ENCODE data around the gene BACH2. TPM values are rescaled to one million over a fixed set of nuclear protein-coding genes. Genes with fewer than 3 reads are reported as not detected.
"Not testable (repeated sequence)": the region's sequence is repeated elsewhere in the genome, so short reads cannot be mapped to it uniquely, and the experiment has no call there.

BACH2 gene
- total RNA-seq, 1 experiment from 2014 or later: 0.06 TPM

- DNase-seq (ENCODE audit: low read depth): no peak
Measured at GRCh38 chr6:90072501-90072900, 224.1 kb downstream of the BACH2 start.

GRCh38 chr6:90068703-90069523 lies 227.7 kb downstream of the BACH2 start:
- peak; percentile 12 for DNase-seq (ENCODE audit: low read depth)

DNA sequence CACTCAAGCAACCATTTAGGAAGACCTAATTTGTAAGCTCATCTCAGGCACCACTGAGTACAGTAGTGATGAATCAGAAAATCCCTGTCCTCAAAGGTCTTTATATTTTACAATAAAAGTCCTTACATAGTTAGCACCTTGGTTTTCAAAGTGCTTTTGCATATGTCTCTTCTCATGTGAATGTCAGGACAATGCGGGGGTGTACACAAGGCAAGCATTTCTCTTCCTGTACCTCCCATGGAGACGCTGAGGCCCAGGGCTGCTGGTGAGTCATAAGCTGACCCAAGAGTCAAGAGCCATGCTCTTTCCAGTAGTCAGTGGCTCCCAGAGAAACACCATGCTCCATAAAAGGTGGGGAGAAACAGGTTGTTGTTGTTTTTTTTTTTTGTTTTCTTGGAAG lies 228.4 kb downstream of the BACH2 start:
- DNase-seq (ENCODE audit: low read depth): peak; percentile 66

GRCh38 chr6:90066697-90067096 lies 229.9 kb downstream of the BACH2 start:
- no peak for DNase-seq (ENCODE audit: low read depth)

DNA sequence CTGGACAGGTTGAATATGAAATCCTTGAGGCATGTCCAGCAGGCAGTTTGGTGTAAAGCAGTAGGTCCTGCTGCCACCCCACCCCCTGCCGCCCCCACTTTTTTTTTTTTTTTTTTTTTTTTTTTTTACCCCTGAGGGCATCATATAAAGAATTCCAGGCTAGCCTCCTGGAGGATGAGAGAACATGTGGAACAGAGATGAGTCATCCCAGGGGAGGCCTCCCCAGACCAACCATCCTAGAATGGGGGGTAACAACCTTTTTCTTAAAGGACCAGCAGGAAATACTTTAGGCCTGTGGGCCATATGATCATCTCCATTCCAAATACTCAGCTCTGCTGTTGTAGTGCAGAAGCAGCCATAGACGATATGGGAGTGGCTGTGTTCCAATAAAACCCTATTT lies 231.5 kb downstream of the BACH2 start:
- no peak for DNase-seq (ENCODE audit: low read depth)

- no peak for DNase-seq (ENCODE audit: low read depth)
Measured at GRCh38 chr6:90062667-90063066, 234.0 kb downstream of the BACH2 start.

DNA sequence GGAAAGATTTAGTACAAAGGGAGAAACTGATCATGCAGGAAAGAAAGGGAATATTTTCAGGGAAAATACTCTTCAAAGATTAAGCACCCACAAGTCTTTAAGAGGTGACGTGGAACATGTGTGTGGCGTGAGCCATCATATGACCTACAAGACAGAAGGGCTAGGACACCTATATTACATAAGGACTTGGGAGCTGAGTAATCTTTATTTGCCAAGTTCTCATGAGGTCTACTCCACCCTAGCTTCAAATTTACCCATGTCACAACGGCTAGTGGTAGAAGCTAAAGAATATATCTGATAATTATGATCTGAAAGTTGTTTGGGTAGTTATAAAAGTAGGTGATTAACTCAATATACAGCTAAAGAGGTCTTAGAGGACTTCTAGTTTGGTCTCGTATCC lies 234.6 kb downstream of the BACH2 start:
- no peak for DNase-seq (ENCODE audit: low read depth)

- not testable (repeated sequence) for DNase-seq (ENCODE audit: low read depth)
Measured at GRCh38 chr6:90059178-90059577, 237.5 kb downstream of the BACH2 start.

DNA sequence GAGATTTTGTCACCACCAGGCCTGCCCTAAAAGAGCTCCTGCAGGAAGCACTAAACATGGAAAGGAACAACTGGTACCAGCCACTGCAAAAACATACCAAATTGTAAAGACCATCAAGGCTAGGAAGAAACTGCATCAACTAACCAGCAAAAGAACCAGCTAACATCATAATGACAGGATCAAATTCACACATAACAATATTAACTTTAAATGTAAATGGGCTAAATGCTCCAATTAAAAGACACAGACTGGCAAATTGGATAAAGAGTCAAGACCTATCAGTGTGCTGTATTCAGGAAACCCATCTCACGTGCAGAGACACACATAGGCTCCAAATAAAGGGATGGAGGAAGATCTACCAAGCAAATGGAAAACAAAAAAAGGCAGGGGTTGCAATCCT lies 240.7 kb downstream of the BACH2 start:
- not testable (repeated sequence) for DNase-seq (ENCODE audit: low read depth)

DNA sequence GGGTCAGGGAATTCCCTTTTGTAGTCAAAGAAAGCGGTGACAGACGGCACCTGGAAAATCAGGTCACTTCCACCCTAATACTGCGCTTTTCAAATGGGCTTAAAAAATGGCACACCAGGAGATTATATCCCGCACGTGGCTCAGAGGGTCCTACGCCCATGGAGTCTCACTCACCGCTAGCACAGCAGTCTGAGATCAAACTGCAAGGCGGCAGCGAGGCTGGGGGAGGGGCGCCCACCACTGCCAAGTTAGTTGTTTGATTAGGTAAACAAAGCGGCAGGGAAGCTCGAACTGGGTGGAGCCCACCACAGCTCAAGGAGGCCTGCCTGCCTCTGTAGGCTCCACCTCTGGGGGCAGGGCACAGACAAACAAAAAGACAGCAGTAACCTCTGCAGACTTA lies 242.4 kb downstream of the BACH2 start:
- DNase-seq (ENCODE audit: low read depth): not testable (repeated sequence)

DNA sequence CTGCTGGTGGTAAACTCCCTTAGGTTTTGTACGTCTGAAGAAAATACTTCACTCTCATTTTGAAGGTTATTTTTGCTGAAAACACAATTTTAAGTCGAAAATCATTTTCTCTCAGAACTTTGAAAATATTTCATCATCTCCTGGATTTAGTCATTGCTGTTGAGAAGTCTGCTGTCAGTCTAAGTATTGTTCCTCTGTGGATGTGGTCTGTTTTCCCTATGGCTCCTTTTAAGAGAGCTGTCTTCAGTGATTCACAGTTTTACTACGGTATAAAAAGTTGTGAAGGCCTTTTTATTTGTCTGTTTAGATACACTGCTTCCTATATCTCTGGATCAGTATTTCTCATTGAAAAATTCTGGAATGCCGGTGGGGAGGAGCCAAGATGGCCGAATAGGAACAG lies 243.0 kb downstream of the BACH2 start:
- DNase-seq (ENCODE audit: low read depth): no peak

GRCh38 chr6:90049295-90049694 lies 247.3 kb downstream of the BACH2 start:
- no peak for DNase-seq (ENCODE audit: low read depth)

GRCh38 chr6:90048206-90048967 lies 248.3 kb downstream of the BACH2 start:
- no peak for DNase-seq (ENCODE audit: low read depth)

- peak; percentile 32 for DNase-seq (ENCODE audit: low read depth)
Measured at GRCh38 chr6:90045535-90045934, 251.1 kb downstream of the BACH2 start.

DNA sequence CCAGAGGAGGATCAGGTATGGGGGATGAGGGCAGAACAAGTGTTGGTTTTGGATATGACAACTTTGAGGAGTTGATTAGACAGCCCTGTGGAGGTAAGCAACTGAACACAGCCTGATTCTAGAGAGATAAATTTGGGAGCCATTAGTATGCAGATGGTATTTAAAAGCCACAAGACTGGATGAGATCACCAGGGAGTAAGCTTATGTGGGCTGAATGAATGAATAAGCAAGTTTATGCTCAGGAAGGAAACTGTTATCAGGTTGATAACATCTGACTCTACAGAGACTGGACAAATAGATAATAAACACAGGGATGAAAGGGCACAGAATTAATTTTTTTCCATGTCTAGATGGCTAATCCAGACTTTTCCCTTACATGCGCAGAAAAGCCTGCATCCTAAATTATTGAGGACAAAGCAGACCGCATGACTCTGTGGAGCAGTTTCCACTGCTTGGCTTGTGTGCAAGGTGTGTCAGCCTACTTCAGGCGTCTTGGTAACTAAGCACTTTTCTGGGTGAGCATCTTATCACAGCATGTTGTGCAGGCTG lies 251.7 kb downstream of the BACH2 start:
- DNase-seq (ENCODE audit: low read depth): peak; percentile 55

DNA sequence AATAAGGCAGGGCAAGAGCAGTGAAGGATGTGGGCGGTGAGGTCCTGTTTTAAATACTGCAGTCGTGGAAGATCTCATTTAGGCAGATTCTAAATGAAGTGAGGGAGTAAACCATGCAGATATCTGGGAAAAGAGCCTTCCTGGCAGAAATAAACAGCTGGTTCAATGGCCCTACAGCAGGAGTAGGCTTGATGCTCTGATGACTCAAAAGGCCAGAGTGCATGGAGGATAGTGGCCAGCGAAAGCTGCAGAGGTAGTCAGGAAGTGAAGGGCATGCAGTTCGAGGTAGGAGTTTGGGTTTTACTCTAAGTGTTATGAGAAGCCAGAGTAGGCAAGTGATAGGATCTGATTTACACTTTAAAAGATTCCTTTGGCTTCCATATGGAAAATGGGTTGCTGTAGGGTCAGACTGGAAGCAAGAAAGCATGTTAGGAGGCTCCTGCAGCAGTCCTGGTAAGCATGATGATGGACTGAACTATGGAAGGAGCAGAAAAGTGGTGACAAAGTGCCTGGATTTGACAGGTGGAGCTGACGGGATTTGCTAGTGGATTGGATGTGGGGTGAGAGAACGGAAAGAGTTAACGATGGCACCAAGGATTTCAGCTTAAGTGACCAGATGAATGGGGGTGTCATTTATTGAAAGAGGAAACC lies 252.3 kb downstream of the BACH2 start:
- no peak for DNase-seq (ENCODE audit: low read depth)

DNA sequence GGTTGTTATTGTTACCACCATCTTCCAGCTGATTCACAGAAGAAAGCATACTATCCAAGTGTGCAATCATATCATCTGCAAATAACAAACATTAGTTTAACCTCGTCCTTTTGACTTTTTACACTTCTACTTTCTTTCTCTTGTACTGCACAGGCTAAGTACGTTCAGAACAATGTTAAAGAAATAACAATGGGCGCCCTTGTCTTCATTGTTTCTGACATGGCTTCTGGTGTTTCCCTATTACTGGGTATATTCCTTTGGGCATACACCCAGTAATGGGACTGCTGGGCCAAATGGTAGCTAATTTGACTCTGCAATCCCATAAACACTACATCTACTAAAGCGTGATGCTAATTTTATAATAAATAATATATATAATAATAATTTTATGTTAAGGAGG lies 255.7 kb downstream of the BACH2 start:
- no peak for DNase-seq (ENCODE audit: low read depth)

- DNase-seq (ENCODE audit: low read depth): peak; percentile 41
Measured at GRCh38 chr6:90039911-90040310, 256.7 kb downstream of the BACH2 start.

DNA sequence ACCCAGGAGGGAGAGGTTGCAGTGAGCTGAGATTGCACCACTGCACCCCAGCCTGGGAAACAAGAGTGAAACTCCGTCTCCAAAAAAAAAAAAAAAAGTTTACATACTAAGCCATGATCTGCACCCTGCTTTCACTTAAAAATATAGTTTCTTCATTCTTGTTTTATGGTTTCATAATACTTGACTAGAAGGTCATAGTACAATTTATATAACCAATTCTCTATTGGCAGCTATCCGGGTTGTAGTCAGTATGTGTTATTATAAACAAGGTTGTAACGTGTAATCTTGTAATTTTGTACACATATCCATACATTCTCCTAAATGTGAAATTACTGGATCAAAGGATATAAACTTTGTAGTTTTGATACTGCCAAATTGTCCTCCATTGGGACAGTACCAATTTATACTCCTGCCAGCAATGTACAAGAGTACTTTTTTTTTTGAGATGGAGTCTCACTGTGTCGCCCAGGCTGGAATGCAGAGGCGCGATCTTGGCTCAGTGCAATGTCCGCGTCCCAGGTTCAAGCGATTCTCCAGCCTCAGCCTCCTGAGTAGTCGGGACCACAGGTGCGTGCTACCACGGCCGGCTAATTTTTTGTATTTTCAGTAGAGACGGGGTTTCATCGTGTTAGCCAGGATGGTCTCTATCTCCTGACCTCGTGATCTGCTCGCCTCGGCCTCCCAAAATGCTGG lies 257.5 kb downstream of the BACH2 start:
- DNase-seq (ENCODE audit: low read depth): no peak

- DNase-seq (ENCODE audit: low read depth): no peak
Measured at GRCh38 chr6:90036963-90037362, 259.7 kb downstream of the BACH2 start.

DNA sequence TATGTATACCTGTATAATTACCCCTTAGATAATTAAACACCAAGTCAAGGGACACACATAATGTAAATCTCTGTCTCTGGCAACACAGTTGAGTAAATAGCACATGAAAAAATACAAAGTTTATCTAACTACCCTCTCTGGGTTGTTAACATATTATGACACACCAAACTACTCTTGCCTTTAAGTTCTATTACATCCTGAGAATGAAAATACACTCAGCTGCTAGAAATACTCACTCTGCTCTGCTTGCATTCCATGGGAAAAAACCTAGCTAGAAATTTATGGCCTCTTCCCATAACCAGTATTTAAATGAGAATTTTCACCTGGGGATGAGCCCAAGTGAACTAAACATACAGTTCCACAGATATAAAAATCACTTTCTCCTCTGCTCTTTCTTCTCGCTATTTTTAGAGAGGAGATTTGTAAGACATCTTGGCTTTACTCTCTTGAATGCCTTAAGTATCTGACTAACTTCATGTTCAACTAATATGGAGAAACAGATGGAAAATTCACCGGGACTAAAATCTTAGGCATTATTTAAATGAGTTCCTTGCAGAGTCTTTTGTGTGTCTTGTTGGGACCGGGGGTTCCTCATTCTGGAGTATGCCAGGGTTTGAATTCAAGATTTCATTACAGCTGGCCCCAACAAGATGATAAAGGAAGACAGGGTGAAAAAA lies 261.5 kb downstream of the BACH2 start:
- no peak for DNase-seq (ENCODE audit: low read depth)
